ENCODE measurements around the gene MT3. TPM values are rescaled to one million over a fixed set of nuclear protein-coding genes. Genes with fewer than 3 reads are reported as not detected.

The MT3 gene
- total RNA-seq, 1 experiment from 2014 or later, result 0.77 TPM

- Mint-ChIP-seq H3K36me3 (peaks cover 2% of the 10 kb centered on the region; the same call in 1 of the 2 replicates), H3K27ac (no peak overlapping the region), H3K9me3 (peaks cover 8% of the 10 kb centered on the region; the same call in 1 of the 2 replicates), H3K4me3 (no peak overlapping the region), H3K4me1 (peaks cover 55% of the 10 kb centered on the region), H3K27me3 (ENCODE audit: low read depth) (peaks cover 98% of the 10 kb centered on the region)
- POLR2A ChIA-PET, result interaction anchor here (0.5 to 4.9 kb wide), 3 partner anchors 10 to 46 kb away, joined by 3 to 68 read pairs (median 3); partner anchors contain the start of gene MT2A
- no peak for TF ChIP-seq ZNF219 (CRISPR knock-in tag; IDR thresholded peaks at IDR 0.05; ENCODE audit: borderline replicate concordance)
- no peak for TF ChIP-seq RELA (CRISPR knock-in tag; IDR thresholded peaks at IDR 0.05; ENCODE audit: borderline replicate concordance)
- no peak for TF ChIP-seq ESRRA (CRISPR knock-in tag; IDR thresholded peaks at IDR 0.05; ENCODE audit: borderline replicate concordance)
- no peak for TF ChIP-seq EMX1 (CRISPR knock-in tag; IDR thresholded peaks at IDR 0.05)
- no peak for TF ChIP-seq NR1H2 (CRISPR knock-in tag; IDR thresholded peaks at IDR 0.05)
- TF ChIP-seq MAX (CRISPR knock-in tag; IDR thresholded peaks at IDR 0.05), result no peak
- TF ChIP-seq MYBL2 (CRISPR knock-in tag; IDR thresholded peaks at IDR 0.05), result no peak
- no peak for TF ChIP-seq ARID4B (CRISPR knock-in tag; IDR thresholded peaks at IDR 0.05; ENCODE audit: borderline replicate concordance)
- TF ChIP-seq NFE2L1 (CRISPR knock-in tag; IDR thresholded peaks at IDR 0.05), result no peak
- DNase-seq (ENCODE audit: low spot score) (no peak), ATAC-seq (no peak)
- CTCF ChIA-PET, result interaction anchor here (0.8 to 2.4 kb wide), 2 partner anchors 20 to 52 kb away, joined by 3 to 6 read pairs; no protein-coding TSS in a partner anchor
These were observed 34.3 kb downstream of the MT3 start for GRCh38 chr16:56623637-56624036.

GRCh38 chr16:56625140-56625942, 36.0 kb downstream of the MT3 start, which contains the start of gene MT1E:
MT1E (plus strand) TSS chr16:56625781; CDS start chr16:56625852, 71 bp downstream.
- Mint-ChIP-seq H3K36me3 (peaks cover 2% of the 10 kb centered on the region; the same call in 1 of the 2 replicates), H3K9me3 (peaks cover 8% of the 10 kb centered on the region; the same call in 1 of the 2 replicates), H3K27me3 (ENCODE audit: low read depth) (peaks cover 98% of the 10 kb centered on the region), H3K27ac (no peak within 1 kb of the TSS), H3K4me3 (peak within 1 kb of the TSS; percentile 77), H3K4me1 (peaks cover 49% of the 10 kb centered on the region)
- POLR2A ChIA-PET, result interaction anchor here (0.6 to 4.9 kb wide), 19 partner anchors 8 to 78 kb away, joined by 3 to 68 read pairs (median 4); partner anchors contain the start of genes MT1A, MT1F, MT1G and MT1H
- DNase-seq (ENCODE audit: low spot score), result peak; percentile 67
- CTCF ChIA-PET, result interaction anchor here (0.7 to 2.4 kb wide), 7 partner anchors 7 to 76 kb away, joined by 3 to 8 read pairs (median 6); partner anchors contain the start of gene MT2A
- ATAC-seq, result peak; percentile 77
- TF ChIP-seq TP53 (CRISPR knock-in tag; IDR thresholded peaks at IDR 0.05) (no peak), JAZF1 (CRISPR knock-in tag; IDR thresholded peaks at IDR 0.05) (no peak), OVOL2 (CRISPR knock-in tag; IDR thresholded peaks at IDR 0.05; ENCODE audit: borderline replicate concordance) (no peak), PREB (CRISPR knock-in tag; IDR thresholded peaks at IDR 0.05; ENCODE audit: borderline replicate concordance) (peak; percentile 59; the same call in 1 of the 2 replicates), E2F4 (CRISPR knock-in tag; IDR thresholded peaks at IDR 0.05; ENCODE audit: borderline replicate concordance, low read depth) (no peak), ZNF317 (CRISPR knock-in tag; IDR thresholded peaks at IDR 0.05; ENCODE audit: borderline replicate concordance, low read depth) (0 out of 2 replicates have a peak, but pooled peaks have one; percentile 14), HMGXB4 (CRISPR knock-in tag; IDR thresholded peaks at IDR 0.05) (peak; percentile 69), FOXP1 (CRISPR knock-in tag; IDR thresholded peaks at IDR 0.05; ENCODE audit: borderline replicate concordance) (0 out of 2 replicates have a peak, but pooled peaks have one; percentile 67), NR1H2 (CRISPR knock-in tag; IDR thresholded peaks at IDR 0.05) (no peak), USF1 (CRISPR knock-in tag; IDR thresholded peaks at IDR 0.05) (no peak), MAX (CRISPR knock-in tag; IDR thresholded peaks at IDR 0.05) (peak; percentile 57), CBFB (CRISPR knock-in tag; IDR thresholded peaks at IDR 0.05; ENCODE audit: low read depth) (no peak), ZNF425 (CRISPR knock-in tag; conservative IDR thresholded peaks at IDR 0.05) (no peak)
